Cardiac fibroblast (primary cell): ENCODE data around the gene CCDC12.

Source experiments
- DNase-seq, 2 donors: peaks; one replicate each; pipeline versions ENCODE4 v3.0.0 to v3.0.0-alpha.2; 2010; ENCODE audit warnings: low read depth in 2 of 2
- H3K4me3 ChIP-seq, 2 donors: replicated peaks in 1 of 2; 1 replicate in 1 of 2; 2 replicates in 1 of 2; pipeline ENCODE4 v1.5.1; 2011; ENCODE audit warnings: low read depth in 2 of 2, low read length in 2 of 2, mild to moderate bottlenecking in 2 of 2, moderate library complexity in 1 of 2
- TF ChIP-seq, protein P1 (sequence below): IDR thresholded peaks from one replicate; pipeline ENCODE4 v1.5.1; 2011; ENCODE audit warnings: low read depth, mild to moderate bottlenecking, low read length, inconsistent platforms

Gene CCDC12

GRCh38 chr3:46931631-46932331, 44.8 kb downstream of the CCDC12 start:
- DNase-seq = peak; percentile 34 to 62
- TF ChIP-seq, protein P1, sequence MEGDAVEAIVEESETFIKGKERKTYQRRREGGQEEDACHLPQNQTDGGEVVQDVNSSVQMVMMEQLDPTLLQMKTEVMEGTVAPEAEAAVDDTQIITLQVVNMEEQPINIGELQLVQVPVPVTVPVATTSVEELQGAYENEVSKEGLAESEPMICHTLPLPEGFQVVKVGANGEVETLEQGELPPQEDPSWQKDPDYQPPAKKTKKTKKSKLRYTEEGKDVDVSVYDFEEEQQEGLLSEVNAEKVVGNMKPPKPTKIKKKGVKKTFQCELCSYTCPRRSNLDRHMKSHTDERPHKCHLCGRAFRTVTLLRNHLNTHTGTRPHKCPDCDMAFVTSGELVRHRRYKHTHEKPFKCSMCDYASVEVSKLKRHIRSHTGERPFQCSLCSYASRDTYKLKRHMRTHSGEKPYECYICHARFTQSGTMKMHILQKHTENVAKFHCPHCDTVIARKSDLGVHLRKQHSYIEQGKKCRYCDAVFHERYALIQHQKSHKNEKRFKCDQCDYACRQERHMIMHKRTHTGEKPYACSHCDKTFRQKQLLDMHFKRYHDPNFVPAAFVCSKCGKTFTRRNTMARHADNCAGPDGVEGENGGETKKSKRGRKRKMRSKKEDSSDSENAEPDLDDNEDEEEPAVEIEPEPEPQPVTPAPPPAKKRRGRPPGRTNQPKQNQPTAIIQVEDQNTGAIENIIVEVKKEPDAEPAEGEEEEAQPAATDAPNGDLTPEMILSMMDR = no peak
- H3K4me3 ChIP-seq = no peak overlapping the region

GRCh38 chr3:46930945-46931403, 45.6 kb downstream of the CCDC12 start:
- H3K4me3 ChIP-seq = no peak overlapping the region
- TF ChIP-seq, protein P1 = no peak
- no peak for DNase-seq

DNA sequence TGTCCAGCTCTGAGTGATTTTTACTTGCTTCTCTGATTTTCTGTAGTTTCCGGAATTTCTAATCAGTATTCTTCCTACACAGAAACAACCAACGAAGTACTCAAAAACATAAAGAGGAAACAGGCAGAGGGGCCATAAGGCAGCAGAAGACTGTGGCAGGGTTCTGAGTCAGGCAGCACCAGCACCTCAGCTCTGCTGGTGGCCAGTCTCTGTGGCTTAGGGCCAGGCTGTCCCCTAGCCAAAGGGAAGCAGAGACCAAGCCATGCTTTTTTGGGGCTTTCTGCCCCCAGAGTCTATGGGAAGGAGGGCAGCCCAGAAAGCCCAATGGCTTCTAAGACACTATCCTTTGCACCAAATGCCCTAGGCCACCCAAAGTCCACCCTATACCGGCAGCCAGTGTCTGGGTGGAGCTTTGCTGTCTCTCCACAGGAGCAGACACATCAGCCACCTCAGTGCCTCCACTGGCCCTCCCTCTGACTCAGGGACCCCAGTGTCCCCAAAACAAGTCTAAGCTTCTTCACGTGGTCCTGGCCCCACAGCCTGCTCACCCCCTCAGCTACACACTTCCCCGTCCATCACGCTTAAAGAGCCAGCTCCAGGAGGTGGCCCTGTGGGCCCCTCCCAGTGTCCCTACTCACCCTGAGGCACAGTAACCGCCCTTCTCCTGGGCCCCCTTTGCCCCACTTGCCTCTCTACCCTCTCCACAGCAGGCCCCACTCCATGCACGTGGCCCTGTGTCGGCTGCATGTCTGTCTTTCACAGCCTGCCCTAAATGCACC, 46.2 kb downstream of the CCDC12 start:
- H3K4me3 ChIP-seq = no peak overlapping the region
- DNase-seq = no peak
- TF ChIP-seq, protein P1 = no peak

- no peak overlapping the region for H3K4me3 ChIP-seq
- TF ChIP-seq, protein P1 = no peak
- DNase-seq = no peak
Measured at GRCh38 chr3:46929324-46929723, 47.2 kb downstream of the CCDC12 start.

GRCh38 chr3:46928282-46928681, 48.3 kb downstream of the CCDC12 start:
- no peak for DNase-seq
- TF ChIP-seq, protein P1 = no peak
- H3K4me3 ChIP-seq = no peak overlapping the region

- H3K4me3 ChIP-seq = no peak overlapping the region
- TF ChIP-seq, protein P1 = no peak
- no peak for DNase-seq
Measured at GRCh38 chr3:46927718-46928073, 48.8 kb downstream of the CCDC12 start.
